Measurements from ENCODE around the gene NECTIN4. TPM values are rescaled to one million over a fixed set of nuclear protein-coding genes. Genes with fewer than 3 reads are reported as not detected.
"Not testable (repeated sequence)": the region's sequence is repeated elsewhere in the genome, so short reads cannot be mapped to it uniquely, and the experiment has no call there.

The NECTIN4 gene
- total RNA-seq, 1 donor = not detected

- no peak for TF ChIP-seq CTCF (IDR thresholded peaks at IDR 0.05; ENCODE audit: insufficient read depth, low read length)
- DNase-seq (ENCODE audit: low read depth) = no peak
- H3K4me3 ChIP-seq (ENCODE audit: low read depth, low read length) = no peak overlapping the region
Measured at GRCh38 chr1:161070761-161071160, 18.6 kb downstream of the NECTIN4 start.

GRCh38 chr1:161069731-161070270 lies 19.6 kb downstream of the NECTIN4 start, which contains the start of gene ARHGAP30:
Gene ARHGAP30, minus strand, starts transcription at chr1:161069891. Its CDS starts 267 bp downstream, at chr1:161069624.
- no peak for DNase-seq (ENCODE audit: low read depth)
- H3K4me3 ChIP-seq (ENCODE audit: low read depth, low read length) = no peak within 1 kb of the TSS
- no peak for TF ChIP-seq CTCF (IDR thresholded peaks at IDR 0.05; ENCODE audit: insufficient read depth, low read length)

- no peak for DNase-seq (ENCODE audit: low read depth)
- TF ChIP-seq CTCF (IDR thresholded peaks at IDR 0.05; ENCODE audit: insufficient read depth, low read length) = no peak
- no peak overlapping the region for H3K4me3 ChIP-seq (ENCODE audit: low read depth, low read length)
Measured at GRCh38 chr1:161069241-161069640, 20.1 kb downstream of the NECTIN4 start.

- no peak overlapping the region for H3K4me3 ChIP-seq (ENCODE audit: low read depth, low read length)
- no peak for DNase-seq (ENCODE audit: low read depth)
- no peak for TF ChIP-seq CTCF (IDR thresholded peaks at IDR 0.05; ENCODE audit: insufficient read depth, low read length)
Measured at GRCh38 chr1:161068306-161069234, 20.8 kb downstream of the NECTIN4 start.

DNA sequence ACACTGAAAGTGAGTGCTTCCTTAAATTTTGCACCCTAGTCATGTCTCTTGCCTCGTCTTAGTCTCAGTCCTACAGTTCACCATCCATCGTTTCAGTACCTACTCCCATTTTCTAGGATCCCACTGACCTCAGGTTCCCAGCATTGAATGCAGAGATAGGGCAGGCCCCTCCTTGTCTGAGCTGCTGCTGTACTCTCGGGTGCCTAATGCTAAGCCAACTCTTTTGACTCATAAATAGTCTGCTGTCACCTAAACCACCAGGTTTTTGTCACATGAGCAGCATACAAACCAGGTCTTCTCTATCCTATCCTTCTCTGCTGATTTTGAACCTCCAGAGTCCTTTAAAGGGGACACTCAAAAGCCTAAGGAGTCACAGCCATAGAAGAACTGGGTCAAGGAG lies 22.7 kb downstream of the NECTIN4 start:
- H3K4me3 ChIP-seq (ENCODE audit: low read depth, low read length) = no peak overlapping the region
- DNase-seq (ENCODE audit: low read depth) = no peak
- TF ChIP-seq CTCF (IDR thresholded peaks at IDR 0.05; ENCODE audit: insufficient read depth, low read length) = no peak

- DNase-seq (ENCODE audit: low read depth) = not testable (repeated sequence)
Measured at GRCh38 chr1:161065681-161066080, 23.7 kb downstream of the NECTIN4 start.

GRCh38 chr1:161063936-161064335 lies 25.4 kb downstream of the NECTIN4 start:
- not testable (repeated sequence) for DNase-seq (ENCODE audit: low read depth); H3K4me3 ChIP-seq (ENCODE audit: low read depth, low read length)

More at GRCh38 chr1:161065681-161066080, 23.7 kb downstream of the NECTIN4 start:
- H3K4me3 ChIP-seq (ENCODE audit: low read depth, low read length) = not testable (repeated sequence)
